Right atrium auricular region (tissue), 2 donors: Measurements from ENCODE around the gene DRG1. TPM values are rescaled to one million over a fixed set of nuclear protein-coding genes. Genes with fewer than 3 reads are reported as not detected.

ENCODE experiments used
- DNase-seq: peaks from one replicate; pipeline ENCODE4 v3.0.0-alpha.2; 2019; ENCODE audit warnings: low spot score
- H3K27ac ChIP-seq, 2 donors: fragments of 200-600 bp; sonication (generic); 1 replicate in 1 of 2; 2 replicates in 1 of 2; pipeline ENCODE4 v1.5.1; 2016 to 2019
- H3K27me3 ChIP-seq, 2 donors: fragments of 200-600 bp; sonication (generic); one replicate each; pipeline versions ENCODE4 v1.5.1 to v1.6.0; 2017 to 2019
- H3K36me3 ChIP-seq: fragments of 200-600 bp; sonication (generic); one replicate; pipeline ENCODE4 v1.5.1; 2016
- H3K4me1 ChIP-seq, 2 donors: fragments of 200-600 bp; sonication (generic); one replicate each; pipeline versions ENCODE4 v1.5.1 to v1.6.0; 2017 to 2019
- H3K4me3 ChIP-seq, 2 donors: fragments of 200-600 bp; sonication (generic); 1 replicate in 1 of 2; 2 replicates in 1 of 2; pipeline ENCODE4 v1.5.1; 2017 to 2019; ENCODE audit warnings: mild to moderate bottlenecking in 1 of 2, moderate library complexity in 1 of 2
- H3K9me3 ChIP-seq, 2 donors: fragments of 200-600 bp; sonication (generic); one replicate each; pipeline ENCODE4 v1.5.1; 2019
- total RNA-seq, 2 donors: library from RNA; depleted of rRNA; stranded (reverse); fragments of >200 nt; gene quantifications; one replicate each; pipeline ENCODE4 v1.1.0, GENCODE V29; 2016
- TF ChIP-seq, protein P1 (sequence below), 2 donors: fragments of 200-600 bp; sonication (generic); IDR thresholded peaks; one replicate each; pipeline ENCODE4 v1.5.1; 2019; ENCODE audit warnings: antibody characterized with exemption in 2 of 2

DRG1 gene
- total RNA-seq, 2 donors from 2014 or later: 63.6 to 95.7 TPM

DNA sequence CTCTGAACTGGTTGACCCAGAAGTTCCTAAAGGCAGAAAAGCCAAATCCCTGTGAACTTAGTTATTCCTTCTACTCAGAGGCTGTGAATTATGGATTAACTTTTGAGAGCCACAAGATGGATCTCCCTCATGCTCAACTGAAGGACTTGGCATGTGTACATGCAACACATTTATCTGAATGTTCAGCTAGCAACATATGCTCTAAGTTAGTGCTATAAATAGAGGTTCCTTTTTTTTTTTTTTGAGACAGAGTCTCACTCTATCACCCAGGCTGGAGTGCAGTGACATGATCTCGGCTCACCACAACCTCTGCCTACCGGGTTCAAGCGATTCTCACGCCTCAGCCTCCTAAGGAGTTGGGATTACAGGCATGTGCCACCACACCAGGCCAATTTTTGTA, 50.1 kb downstream of the DRG1 start:
- Histone ChIP-seq H3K4me1 (peaks cover 0 to 23% of the 10 kb centered on the region in 2 donors), H3K27me3 (no peaks in the 10 kb centered on the region), H3K9me3 (no peaks in the 10 kb centered on the region), H3K4me3 (no peak overlapping the region), H3K27ac (peak overlapping the region; percentile 46 to 83), H3K36me3 (peaks cover 42% of the 10 kb centered on the region)
- DNase-seq: no peak
- TF ChIP-seq, protein P1, sequence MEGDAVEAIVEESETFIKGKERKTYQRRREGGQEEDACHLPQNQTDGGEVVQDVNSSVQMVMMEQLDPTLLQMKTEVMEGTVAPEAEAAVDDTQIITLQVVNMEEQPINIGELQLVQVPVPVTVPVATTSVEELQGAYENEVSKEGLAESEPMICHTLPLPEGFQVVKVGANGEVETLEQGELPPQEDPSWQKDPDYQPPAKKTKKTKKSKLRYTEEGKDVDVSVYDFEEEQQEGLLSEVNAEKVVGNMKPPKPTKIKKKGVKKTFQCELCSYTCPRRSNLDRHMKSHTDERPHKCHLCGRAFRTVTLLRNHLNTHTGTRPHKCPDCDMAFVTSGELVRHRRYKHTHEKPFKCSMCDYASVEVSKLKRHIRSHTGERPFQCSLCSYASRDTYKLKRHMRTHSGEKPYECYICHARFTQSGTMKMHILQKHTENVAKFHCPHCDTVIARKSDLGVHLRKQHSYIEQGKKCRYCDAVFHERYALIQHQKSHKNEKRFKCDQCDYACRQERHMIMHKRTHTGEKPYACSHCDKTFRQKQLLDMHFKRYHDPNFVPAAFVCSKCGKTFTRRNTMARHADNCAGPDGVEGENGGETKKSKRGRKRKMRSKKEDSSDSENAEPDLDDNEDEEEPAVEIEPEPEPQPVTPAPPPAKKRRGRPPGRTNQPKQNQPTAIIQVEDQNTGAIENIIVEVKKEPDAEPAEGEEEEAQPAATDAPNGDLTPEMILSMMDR (IDR thresholded peaks at IDR 0.05): no peak

DNA sequence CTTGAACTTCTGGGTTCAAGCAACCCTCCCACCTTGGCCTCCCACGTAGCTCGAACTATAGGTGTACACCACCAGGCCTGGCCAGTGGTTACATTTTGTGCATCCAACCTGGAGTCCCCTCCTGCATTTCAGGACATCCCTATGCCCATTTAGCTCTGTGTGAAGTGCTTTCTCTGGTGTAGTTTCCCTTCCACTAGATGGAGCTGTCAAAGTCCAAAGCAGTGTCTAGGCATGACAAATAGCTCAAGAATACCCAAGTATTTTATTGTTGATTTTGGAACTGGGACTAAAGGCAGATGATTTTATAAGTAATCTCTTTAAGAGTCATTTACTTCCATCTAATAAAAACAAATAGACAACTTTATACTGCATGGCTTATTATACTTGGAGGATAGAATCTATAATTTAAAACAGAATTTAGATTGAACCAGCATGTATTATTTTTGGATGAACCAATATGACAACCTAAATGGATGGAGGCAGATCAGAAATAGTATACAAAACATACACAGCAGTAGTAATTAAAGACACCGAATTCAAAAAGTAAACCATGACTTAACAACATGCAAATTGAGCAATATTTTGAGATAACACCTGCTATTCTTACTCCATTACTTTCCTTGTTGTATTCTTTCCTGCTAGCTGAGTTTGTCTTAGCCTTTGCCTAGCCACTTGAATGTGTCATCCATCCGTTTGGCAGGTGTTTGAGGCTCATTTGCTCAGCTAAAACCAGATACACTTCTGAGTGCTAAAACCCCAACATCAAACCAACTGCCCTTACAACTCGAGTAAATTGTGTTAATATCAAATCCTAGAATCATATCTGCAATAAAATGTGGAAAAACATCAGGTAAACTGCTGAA, 52.5 kb downstream of the DRG1 start:
- Histone ChIP-seq H3K4me1 (peaks cover 0 to 23% of the 10 kb centered on the region in 2 donors), H3K9me3 (no peaks in the 10 kb centered on the region), H3K27ac (no peak overlapping the region), H3K4me3 (no peak overlapping the region), H3K27me3 (no peaks in the 10 kb centered on the region), H3K36me3 (peaks cover 32% of the 10 kb centered on the region)
- DNase-seq: no peak
- TF ChIP-seq, protein P1 (IDR thresholded peaks at IDR 0.05): no peak

DNA sequence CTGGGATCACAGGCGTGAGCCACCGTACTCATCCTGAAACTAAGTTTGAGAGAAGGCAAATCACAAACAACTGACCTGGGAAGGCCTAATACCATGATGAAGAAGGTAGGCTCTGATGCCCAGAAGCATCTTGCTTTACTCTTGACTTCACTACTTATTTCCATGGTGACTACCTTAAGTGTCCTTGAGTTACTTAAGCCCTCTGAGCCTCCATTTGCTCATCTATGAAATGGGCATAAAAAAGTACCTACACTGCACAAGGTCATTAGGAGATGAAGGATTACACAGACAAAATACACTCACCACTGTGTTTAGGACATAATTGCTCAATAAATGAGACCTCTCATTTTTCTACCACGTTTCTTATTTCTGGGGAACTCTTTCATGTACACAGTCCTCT, 62.3 kb downstream of the DRG1 start:
- no peak for DNase-seq
- TF ChIP-seq, protein P1 (IDR thresholded peaks at IDR 0.05): no peak
- Histone ChIP-seq H3K36me3 (peaks cover 60% of the 10 kb centered on the region), H3K27ac (no peak overlapping the region), H3K27me3 (no peaks in the 10 kb centered on the region), H3K4me3 (no peak overlapping the region), H3K9me3 (no peaks in the 10 kb centered on the region), H3K4me1 (no peaks in the 10 kb centered on the region)

DNA sequence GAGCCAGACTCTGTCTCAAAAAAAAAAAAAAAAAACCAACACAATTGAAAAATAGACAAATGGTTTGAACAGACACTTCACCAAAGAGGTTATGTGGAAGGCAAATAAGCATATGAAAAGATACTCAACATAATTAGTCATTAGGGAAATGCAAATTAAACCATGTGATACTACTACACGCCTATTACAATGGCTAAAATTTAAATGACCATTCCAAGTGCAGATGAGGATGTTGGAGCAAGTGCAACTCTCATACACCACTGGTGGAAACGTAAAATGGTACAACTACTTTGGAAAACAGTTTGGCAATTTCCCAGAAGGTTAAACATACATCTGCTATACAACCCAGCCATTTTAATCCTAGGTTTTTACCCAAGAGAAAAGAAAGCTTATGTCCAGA, 65.9 kb downstream of the DRG1 start:
- no peaks in the 10 kb centered on the region for H3K27me3 ChIP-seq
- no peak overlapping the region for H3K27ac ChIP-seq
- DNase-seq: no peak
- peaks cover 71% of the 10 kb centered on the region for H3K36me3 ChIP-seq
- H3K9me3 ChIP-seq: no peaks in the 10 kb centered on the region
- TF ChIP-seq, protein P1 (IDR thresholded peaks at IDR 0.05): no peak
- no peaks in the 10 kb centered on the region for H3K4me1 ChIP-seq
- no peak overlapping the region for H3K4me3 ChIP-seq

DNA sequence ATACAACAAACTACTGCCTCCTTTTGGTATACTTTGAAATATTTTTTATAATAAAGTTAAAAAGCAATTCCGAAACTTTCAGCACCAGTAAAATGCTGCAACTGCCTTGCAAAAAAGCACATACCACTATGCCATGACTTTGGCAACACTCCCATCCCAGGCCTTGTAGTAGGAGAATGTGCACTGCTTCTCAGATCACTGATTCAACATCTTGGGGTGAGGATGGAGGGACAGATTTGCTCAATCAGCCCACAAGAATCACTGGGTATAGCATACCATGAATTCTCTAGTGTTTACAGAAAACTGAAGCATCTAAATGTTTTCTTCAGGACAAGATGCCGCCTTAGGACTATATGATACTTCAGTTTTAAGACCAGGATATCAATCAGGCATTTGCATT, 75.3 kb downstream of the DRG1 start:
- TF ChIP-seq, protein P1 (IDR thresholded peaks at IDR 0.05): no peak
- H3K27me3 ChIP-seq: no peaks in the 10 kb centered on the region
- no peaks in the 10 kb centered on the region for H3K4me1 ChIP-seq
- H3K36me3 ChIP-seq: peaks cover 21% of the 10 kb centered on the region
- no peak for DNase-seq
- no peaks in the 10 kb centered on the region for H3K9me3 ChIP-seq
- no peak overlapping the region for H3K4me3 ChIP-seq
- H3K27ac ChIP-seq: no peak overlapping the region
